GM20000 (cell line): Measurements from ENCODE around the gene IL31.

Experiments used
- DNase-seq: peaks from one replicate; pipeline ENCODE4 v3.0.0; 2012; ENCODE audit warnings: low spot score
- CTCF ChIP-seq: IDR thresholded peaks from 2 replicates; pipeline ENCODE4 v1.5.1; 2012; ENCODE audit warnings: mild to moderate bottlenecking, control low read depth; ENCODE audit errors: extremely low read depth, missing control alignments

IL31 gene

GRCh38 chr12:122139266-122139665 is 34.8 kb downstream of the IL31 start:
- DNase-seq = no peak
- TF ChIP-seq CTCF = no peak

- no peak for DNase-seq
- no peak for TF ChIP-seq CTCF
Observed at GRCh38 chr12:122138616-122139015, 35.4 kb downstream of the IL31 start.

- TF ChIP-seq CTCF = no peak
- no peak for DNase-seq
Observed at GRCh38 chr12:122138181-122138580, 35.8 kb downstream of the IL31 start.

- no peak for TF ChIP-seq CTCF
- no peak for DNase-seq
Observed at GRCh38 chr12:122137681-122138080, 36.3 kb downstream of the IL31 start.

- no peak for DNase-seq
- no peak for TF ChIP-seq CTCF
Observed at GRCh38 chr12:122137229-122137628, 36.8 kb downstream of the IL31 start.

GRCh38 chr12:122135437-122136031 is 38.5 kb downstream of the IL31 start:
- TF ChIP-seq CTCF = no peak
- no peak for DNase-seq

- no peak for TF ChIP-seq CTCF
- DNase-seq = no peak
Observed at GRCh38 chr12:122133192-122133950, 40.6 kb downstream of the IL31 start.
